HG03103 (cell line): ENCODE measurements around the gene ARRDC4.
A peak's percentile ranks its signal among the peaks of the same experiment; 100 is the strongest.

Experiments
- ATAC-seq: cut with Tn5 transposase; IDR thresholded peaks from one replicate; pipeline ENCODE4 v1.9.1; 2021; ENCODE audit warnings: low read depth; ENCODE audit not compliant: unreplicated experiment

The ARRDC4 gene, protein sequence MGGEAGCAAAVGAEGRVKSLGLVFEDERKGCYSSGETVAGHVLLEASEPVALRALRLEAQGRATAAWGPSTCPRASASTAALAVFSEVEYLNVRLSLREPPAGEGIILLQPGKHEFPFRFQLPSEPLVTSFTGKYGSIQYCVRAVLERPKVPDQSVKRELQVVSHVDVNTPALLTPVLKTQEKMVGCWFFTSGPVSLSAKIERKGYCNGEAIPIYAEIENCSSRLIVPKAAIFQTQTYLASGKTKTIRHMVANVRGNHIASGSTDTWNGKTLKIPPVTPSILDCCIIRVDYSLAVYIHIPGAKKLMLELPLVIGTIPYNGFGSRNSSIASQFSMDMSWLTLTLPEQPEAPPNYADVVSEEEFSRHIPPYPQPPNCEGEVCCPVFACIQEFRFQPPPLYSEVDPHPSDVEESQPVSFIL

DNA sequence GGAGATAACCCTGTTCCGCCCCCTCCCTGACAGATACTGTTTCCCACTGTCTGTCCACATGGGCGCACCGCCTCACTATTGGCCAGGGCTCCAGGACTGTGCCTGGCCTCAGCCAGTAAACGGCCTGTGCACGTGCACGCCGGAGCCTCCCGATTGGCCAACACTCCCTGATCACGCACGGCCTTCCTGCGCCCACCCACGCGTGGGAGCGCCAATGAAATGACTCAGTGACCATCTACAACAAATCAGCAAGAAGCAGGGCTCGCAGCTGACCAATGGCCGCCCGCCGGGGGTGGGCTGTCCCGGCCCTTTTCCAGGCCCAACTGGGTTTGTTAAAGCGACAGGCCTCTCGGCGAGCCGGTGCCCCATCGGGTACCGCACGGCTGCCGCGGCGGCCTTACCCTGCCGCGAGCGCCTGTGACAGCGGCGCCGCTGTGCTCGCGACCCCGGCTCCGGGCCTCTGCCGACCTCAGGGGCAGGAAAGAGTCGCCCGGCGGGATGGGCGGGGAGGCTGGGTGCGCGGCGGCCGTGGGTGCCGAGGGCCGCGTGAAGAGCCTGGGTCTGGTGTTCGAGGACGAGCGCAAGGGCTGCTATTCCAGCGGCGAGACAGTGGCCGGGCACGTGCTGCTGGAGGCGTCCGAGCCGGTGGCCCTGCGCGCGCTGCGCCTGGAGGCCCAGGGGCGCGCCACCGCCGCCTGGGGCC, at the start of gene ARRDC4:
Gene ARRDC4 (plus strand): TSS at position 340 of the 703 bp plus-strand sequence. CDS start 159 bp downstream, at position 499.
- peak; percentile 91 for ATAC-seq

DNA sequence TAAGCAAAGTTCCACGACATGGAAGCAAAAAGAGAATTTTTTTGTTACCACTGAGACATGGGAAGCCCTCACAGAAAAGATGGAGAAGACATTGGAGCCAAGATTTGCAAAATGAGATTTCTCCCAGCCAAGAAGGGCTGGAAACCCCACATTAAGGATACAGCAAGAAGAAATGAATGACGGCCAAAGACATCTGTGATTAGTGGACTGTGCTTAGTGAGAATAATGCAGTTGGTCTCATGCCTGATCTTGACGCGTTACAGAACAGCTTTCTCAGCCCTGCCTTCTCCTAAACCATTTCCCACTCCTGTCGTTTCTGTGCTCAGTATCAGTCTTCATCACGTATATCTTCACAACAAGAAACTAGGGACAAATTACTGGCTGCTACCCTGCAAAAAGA, 45.8 kb upstream of the ARRDC4 start:
- ATAC-seq: no peak

DNA sequence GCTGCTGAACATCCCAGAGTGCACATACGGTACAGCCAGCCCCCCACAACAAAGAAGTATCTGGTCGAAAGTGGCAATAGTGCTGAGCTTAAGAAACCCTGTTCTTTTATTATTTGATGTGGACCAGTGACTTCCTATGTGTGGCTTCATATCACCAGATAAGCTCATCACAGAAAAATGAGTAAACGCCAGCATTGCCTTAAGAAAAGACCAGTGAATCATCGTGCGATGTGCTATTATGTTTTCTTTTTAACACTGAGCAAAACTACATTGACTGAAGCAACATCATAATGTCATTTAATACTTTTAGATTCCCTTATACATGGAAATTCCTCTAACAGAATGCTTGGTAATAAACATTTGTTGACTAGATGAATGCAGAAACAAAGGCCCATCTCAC, 45.2 kb upstream of the ARRDC4 start:
- no peak for ATAC-seq

DNA sequence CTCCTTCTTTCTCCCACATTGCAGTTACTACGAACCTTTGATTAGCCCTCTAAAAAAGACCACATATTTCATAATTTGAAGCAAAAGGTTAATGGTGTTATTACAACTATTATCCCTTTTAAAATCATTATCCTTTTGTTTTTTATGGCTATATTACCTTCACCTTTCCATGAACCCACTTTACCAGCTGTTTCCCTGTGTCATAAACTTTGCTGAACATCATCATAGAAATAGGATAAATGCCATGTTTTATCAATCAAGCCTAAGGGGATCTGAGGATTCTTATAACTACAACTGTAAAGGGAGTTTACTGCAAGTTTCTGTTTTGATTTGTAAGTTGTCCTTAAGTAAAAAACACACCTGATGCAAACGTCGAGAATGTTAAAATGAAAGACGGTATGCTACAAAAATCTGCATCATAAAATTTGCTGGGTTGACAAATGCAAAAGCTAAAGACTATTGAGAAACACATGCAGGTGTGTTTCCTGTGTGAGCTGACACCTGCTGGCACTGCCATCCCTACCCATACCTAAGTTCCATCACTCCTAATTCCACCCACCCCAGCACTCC, 39.1 kb upstream of the ARRDC4 start:
- ATAC-seq: no peak

DNA sequence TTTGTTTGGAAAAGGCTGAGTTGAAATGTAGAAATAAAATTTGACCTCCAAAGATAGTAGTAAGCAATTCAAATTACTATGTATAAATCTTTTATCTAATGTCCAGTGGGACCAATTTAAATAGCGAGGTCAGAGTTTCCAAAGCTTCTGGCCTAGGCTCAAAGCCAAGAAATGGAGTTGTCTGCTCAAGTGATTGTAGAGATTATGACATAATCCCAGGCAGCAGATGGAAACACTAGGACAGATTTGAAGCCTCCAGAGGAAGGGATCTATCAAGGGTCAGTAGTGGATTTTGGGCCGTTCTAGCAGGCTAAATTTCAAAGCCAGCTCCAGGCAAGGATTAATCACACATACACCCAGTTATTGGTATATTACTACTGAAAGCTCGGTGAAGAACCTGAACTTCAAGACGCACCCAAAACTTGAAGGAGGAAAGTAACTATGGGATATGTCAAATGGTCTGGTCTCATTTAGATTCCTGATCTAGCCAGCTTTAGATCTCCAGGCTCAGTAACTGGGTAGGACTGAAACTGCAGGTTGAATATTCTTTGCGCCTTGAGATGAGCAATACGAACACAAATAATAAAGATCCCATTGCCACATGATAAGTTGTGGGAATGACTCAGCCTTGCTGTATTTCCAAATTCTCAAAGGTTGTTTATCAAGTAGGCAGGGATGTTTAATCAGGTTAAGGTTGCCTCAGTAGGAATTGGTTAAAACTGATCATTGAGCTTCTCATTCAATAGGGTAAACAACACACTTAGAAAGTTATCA, 30.9 kb upstream of the ARRDC4 start:
- ATAC-seq: no peak

DNA sequence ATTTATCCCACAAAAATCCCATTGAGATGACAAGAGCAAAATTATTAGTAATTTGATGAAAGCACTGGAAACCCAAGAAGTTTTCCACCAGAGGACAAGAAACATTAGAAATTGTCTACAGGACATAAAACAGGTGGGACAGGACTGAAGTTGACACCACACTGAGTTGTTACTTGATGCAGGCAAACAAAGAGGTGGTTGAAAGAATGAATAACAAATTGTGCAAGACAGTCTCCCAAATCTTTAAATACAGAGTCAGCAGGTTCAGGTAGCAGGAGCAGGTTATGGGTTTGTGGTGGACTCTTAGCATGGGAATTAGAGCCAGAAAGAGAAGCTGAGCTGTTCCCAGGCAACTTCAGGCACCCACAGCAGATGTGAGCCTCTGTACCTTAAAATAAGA, 30.3 kb upstream of the ARRDC4 start:
- no peak for ATAC-seq

DNA sequence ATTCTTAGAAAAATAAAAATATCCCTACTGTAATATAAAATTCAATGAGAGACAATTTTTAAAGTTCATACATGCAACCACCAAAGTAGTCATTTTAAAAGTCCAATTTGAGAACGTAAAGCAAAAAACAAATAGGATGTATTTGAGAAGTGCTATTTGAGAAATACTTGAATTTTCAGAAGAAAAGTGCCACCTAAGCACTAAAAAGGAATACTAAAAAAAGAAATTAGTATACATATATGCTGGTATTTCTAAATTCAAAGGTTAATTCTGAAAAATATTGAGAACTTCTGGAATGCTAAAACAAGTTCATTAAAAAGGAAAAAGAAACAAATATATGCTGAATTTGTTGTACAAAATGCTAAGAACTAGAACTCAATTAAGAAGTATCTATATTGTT, 29.2 kb upstream of the ARRDC4 start:
- no peak for ATAC-seq

DNA sequence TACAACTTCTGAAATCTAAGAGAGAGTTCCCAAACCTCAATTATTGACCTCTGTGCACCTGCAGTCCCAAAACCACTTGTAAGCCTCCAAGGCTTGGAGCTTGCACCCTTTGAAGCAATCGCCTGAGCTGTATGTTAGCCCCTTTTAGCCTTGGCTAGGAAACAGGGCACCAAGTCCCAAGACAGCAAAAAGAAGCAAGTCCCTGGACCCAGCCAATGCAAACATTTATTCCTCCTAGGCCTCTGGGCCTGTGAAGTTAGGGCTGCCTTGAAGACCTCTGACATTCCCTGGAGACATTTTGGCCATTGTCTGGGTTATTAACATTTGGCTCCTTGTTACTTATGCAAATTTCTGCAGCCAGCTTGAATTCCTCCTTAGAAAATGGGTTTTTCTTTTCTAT, 26.9 kb upstream of the ARRDC4 start:
- no peak for ATAC-seq

DNA sequence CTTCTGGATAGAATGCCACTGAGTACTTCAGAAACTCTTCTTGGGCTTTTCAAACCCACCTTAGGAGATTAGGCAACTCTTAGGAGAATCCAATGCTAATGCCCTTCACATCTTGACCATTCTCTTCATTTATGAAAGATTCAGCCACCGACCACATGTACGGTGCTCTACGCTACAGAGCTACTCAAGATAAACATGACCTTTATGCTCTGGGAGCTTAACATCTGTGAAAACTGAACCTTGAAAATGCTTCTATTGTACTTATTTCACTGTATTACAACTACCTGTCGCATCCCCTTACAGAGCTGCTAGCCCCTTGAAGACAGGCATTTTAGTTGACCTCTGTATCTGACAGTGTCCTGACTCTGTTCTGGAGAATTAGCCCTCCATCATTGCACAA, 19.5 kb upstream of the ARRDC4 start:
- no peak for ATAC-seq

DNA sequence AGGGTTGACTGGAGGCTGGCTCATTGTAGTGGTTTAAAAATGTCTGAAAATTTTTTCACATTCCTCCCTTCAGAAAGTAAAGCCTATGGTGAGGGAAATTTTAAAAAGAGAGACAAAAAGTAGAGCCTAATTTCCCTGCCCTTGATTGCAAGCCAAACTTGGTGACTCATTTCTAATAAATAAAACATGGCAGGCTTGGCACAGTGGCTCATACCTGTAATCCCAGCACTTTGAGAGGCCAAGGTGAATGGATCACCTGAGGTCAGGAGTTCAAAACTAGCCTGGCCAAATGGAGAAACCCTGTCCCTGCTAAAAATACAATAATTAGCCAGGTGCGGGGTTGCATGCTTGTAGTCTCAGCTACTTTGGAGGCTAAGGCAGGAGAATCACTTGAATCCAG, 18.9 kb upstream of the ARRDC4 start:
- ATAC-seq: no peak

DNA sequence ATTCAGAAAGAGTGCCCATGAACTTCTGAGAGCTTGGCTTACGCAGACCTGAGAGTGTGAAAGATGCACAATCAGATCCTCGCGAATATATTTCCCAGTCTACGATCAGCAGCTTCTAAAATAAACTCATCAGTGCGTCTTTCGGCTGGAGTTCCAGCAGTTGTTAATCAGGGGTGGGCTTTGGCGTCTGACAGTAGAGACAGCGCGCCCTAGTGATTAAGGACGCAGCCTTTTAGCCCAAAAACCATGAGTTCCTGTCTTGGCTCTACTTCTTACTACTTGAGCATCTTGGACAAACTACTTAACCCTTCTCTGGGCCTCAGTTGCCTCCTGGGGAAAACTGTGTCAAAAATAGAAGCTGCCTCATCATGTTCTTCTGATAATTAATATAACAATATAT, 15.8 kb upstream of the ARRDC4 start:
- no peak for ATAC-seq

DNA sequence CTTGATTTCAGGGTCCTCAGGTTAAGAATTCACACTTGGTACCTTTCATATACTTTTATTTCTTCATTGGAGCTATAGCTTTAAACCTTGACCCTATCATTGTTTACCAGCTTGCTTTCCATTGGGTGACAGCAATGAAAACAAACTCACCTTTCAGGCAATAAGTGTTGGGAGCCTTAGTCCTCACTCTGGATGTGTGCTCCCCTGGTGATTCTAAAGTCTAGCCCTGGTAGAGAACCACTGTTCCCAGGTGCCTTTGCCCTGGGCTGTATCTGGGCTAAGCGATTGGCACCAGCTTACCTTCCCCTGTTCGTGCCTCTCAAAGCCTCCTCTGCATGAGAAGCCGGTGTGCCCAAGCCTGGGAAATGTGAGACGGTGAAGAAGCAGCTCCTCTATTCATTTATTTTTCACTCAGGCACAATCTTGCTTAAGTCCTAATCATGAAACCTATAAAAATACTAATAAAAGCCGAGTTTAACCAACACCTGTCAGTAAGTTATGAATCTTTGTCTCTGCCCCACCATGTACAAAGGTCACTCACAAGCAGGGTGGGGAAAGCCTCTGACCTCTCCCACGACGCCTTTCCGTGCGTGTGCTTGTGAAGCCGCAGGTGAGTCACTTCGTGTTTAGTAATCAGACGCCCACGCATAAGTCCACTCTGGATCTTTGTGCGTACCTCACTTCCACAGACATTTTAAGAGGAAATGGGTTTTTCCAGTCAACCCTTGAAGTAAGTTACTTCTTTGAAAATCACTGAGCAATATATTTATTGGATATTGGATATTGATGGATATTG, 12.8 kb upstream of the ARRDC4 start:
- ATAC-seq: no peak

DNA sequence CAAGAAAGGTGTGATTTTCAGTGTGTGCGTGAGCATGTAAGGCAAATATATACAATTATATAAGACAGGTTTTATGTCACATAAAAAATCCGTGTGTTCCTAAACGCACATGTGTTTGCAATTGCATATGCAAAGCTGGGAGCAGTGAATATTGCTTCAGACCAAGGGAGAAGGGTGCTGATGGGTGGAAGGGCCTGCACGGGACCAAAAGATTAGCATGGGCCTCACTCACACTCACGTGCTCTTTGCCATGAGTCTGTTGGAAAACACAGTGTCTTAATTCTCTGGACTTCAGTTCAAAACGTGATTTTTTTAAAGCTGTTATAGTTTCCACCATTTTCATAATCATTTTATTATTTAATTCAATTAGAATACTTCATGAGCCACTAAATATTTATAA, 7.2 kb upstream of the ARRDC4 start:
- ATAC-seq: no peak

DNA sequence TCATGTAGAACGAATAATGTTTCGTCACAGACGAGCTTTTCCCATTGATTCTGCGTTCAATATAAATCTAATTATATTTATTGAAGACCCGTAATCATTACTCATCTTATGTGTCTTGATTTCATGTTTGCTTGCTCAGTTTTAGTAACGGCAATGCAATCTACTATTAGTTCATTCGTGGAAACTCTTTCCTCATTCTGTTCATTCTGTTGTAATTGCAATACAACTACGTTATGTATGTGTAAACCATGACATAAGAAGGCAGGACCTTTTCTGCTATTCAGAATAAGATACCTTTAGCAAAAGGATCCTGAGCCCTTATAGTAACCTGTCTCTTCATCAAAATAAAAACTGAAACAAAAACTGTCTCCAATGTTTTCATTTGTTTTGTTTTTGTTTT, 6.8 kb upstream of the ARRDC4 start:
- ATAC-seq: no peak

DNA sequence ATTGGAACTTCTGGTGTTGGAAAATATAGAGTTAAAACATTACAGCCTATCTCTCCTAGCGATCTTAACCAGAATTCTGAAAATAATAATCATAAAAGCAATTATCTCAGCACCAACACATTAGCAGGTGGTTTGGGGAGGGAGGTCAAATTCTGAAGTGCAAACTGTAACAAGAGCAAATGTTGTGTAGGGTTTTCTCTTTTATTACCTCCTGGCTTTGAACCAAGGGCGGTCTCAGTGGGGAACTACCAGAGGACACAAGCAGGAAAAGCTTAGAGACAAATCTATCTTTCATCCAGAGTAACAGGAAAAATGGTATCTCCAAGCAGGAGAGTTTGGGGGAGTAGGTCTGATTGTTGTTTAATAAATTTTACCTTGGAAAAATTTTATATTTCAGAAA, 5.5 kb upstream of the ARRDC4 start:
- ATAC-seq: no peak

DNA sequence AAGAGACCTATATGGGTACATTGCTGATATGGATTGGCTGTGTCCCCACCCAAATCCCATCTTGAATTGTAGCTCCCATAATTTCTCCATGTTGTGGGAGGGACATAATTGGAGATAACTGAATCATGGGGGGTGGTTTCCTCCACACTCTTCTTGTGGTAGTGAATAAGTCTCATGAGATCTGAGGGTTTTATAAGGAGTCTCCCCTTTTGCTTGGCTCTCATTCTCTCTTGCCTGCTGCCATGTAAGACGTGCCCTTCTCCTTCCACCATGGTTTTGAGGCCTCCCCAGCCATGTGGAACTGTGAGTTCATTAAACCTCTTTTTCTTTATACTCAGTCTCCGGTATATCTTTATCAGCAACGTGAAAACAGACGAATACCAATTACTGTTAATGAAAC, 5.0 kb upstream of the ARRDC4 start:
- ATAC-seq: no peak

DNA sequence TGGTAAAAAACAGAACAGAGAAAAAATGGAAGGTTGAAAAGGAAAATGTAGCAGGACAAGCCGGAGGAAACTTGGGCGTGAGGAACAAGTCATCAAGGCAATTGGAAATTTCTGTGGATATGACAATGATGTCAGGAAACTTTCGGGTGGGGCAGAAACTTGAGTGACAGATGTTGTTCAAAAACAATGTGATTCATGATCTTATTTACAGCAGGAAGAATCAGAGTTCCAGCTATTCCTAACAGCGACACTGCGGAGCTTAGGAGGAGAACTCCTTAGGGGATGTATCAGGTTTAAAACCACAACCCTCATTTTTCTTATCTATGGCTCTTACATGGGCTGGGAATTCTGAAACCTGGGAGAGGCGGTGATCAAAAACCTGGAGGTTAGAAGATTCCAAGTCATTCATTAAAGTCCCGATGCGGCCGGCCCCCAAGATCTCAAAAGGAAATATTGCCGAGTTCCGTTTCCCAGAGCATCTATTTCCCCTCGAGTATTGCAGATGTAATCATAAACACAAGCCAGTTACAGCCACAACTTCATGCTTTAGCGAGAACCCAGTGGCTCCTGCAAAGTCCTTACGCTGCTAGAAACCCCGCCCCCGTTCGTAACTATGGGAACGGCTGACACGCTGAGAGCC, 659 bp upstream of the ARRDC4 start:
- no peak for ATAC-seq

DNA sequence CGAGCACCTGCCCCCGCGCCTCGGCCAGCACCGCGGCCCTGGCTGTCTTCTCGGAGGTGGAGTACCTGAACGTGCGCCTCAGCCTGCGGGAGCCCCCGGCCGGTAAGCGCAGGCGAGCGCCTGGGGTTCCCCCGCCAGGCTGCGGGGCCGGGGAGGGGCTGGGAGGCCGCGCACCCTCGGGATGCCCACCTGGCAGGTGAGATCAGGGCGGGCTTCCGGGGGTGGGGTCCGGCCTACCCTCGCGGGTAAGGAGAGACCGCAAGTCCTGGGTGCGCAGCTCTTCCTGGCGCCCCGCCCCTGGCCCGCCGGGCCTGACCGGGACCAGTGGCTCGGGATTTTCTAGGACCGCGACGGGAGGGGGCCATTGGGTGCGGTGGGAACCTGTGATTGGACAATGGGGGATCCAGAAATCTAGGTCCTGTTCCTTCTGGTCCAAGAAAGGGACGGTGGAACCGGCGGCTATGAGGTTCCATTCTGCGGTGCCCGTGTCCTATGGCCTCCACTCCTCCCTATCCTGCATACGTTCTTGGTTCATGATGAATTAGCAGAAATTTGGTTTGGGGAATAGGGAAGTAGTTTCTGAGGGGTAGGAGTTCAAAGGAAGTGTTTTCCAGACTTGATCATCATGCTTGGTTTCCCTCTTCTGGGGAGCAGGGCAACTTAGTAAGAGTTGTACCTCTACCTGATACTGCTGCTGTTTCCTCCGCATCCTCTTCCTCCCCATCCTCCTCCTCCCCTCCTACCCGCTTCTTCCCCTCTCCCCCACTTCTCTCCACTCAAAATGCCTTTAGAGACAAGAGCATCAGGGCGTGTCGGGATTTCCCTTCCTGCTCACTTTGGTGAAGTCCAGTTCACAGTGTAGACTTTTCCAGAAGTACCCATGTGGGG, 808 bp downstream of the ARRDC4 start:
- ATAC-seq: no peak

DNA sequence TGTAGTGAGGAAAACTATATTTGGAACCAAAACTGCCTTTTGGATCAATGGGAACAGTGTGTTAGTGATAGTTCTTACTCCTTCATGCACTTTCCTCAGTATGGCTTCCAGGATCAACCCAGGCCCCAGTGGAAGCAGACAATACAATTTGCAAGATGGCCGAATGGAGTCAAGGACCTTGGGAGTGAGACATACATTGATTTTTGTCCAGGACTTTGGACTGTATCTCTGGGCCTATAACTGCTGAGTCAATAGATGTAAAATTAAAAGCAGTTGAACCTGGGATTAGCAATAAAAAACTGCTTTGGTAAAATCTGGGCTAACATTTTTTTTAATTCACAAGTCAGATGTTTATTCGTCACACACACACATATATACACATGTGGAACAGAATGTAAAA, 1.8 kb downstream of the ARRDC4 start:
- no peak for ATAC-seq
